Measurements from ENCODE around the gene RHBDL2. TPM values are rescaled to one million over a fixed set of nuclear protein-coding genes. Genes with fewer than 3 reads are reported as not detected.
A peak's percentile ranks its signal among the peaks of the same experiment; 100 is the strongest.

The RHBDL2 gene
- total RNA-seq, 1 donor from 2014 or later, result not detected

DNA sequence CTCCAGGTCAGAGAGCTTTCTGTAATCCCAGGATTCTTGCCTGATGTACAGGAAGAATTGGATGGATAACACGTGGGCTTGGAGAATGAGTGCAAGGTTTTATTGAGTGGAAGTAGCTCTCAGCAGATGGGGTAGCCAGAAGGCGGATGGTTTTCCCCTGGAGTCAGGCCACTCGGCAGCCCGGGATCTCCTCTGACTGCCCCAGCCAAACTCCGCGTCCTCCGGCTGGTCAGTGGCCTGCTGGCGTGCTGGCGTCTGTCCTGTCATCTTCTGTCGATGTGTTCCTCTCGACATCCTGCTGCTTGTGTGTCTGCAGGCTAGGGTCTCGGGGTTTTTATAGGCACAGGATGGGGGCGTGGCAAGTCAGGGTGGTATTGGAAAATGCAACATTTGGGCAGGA is 32.8 kb downstream of the RHBDL2 start:
- no peaks in the 10 kb centered on the region for H3K27me3 Mint-ChIP-seq (ENCODE audit: unreplicated experiment)
- H3K27ac Mint-ChIP-seq (ENCODE audit: unreplicated experiment), result no peak overlapping the region
- TF ChIP-seq, protein P1, sequence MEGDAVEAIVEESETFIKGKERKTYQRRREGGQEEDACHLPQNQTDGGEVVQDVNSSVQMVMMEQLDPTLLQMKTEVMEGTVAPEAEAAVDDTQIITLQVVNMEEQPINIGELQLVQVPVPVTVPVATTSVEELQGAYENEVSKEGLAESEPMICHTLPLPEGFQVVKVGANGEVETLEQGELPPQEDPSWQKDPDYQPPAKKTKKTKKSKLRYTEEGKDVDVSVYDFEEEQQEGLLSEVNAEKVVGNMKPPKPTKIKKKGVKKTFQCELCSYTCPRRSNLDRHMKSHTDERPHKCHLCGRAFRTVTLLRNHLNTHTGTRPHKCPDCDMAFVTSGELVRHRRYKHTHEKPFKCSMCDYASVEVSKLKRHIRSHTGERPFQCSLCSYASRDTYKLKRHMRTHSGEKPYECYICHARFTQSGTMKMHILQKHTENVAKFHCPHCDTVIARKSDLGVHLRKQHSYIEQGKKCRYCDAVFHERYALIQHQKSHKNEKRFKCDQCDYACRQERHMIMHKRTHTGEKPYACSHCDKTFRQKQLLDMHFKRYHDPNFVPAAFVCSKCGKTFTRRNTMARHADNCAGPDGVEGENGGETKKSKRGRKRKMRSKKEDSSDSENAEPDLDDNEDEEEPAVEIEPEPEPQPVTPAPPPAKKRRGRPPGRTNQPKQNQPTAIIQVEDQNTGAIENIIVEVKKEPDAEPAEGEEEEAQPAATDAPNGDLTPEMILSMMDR (IDR thresholded peaks at IDR 0.05), result no peak
- DNase-seq (ENCODE audit: extremely low spot score, unreplicated experiment), result no peak
- H3K4me1 Mint-ChIP-seq (ENCODE audit: unreplicated experiment), result no peaks in the 10 kb centered on the region
- no peak overlapping the region for H3K4me3 Mint-ChIP-seq (ENCODE audit: unreplicated experiment)
- H3K9me3 Mint-ChIP-seq (ENCODE audit: unreplicated experiment), result no peaks in the 10 kb centered on the region
- H3K36me3 Mint-ChIP-seq (ENCODE audit: unreplicated experiment), result peaks cover 3% of the 10 kb centered on the region

DNA sequence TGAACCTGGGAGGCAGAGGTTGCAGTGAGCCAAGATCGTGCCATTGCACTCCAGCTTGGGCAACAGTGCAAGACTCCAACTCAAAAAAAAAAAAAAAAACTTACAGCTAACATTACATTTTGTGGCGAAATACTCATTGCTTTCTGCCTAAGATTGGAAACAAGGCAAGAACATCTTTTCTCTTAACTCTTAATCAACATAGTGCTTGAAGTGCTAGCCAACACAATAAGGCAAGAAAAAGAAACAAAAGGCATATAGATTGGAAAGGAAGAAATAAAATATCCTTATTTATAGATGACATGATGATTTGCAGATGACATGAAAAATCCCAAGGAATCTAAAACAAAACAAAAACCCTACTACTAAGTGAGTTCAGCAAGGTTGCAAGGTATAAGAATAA is 35.6 kb downstream of the RHBDL2 start:
- H3K27ac Mint-ChIP-seq (ENCODE audit: unreplicated experiment), result no peak overlapping the region
- H3K9me3 Mint-ChIP-seq (ENCODE audit: unreplicated experiment), result no peaks in the 10 kb centered on the region
- peaks cover 5% of the 10 kb centered on the region for H3K36me3 Mint-ChIP-seq (ENCODE audit: unreplicated experiment)
- DNase-seq (ENCODE audit: extremely low spot score, unreplicated experiment), result no peak
- H3K4me3 Mint-ChIP-seq (ENCODE audit: unreplicated experiment), result no peak overlapping the region
- TF ChIP-seq, protein P1 (IDR thresholded peaks at IDR 0.05), result no peak
- H3K4me1 Mint-ChIP-seq (ENCODE audit: unreplicated experiment), result no peaks in the 10 kb centered on the region
- H3K27me3 Mint-ChIP-seq (ENCODE audit: unreplicated experiment), result no peaks in the 10 kb centered on the region

DNA sequence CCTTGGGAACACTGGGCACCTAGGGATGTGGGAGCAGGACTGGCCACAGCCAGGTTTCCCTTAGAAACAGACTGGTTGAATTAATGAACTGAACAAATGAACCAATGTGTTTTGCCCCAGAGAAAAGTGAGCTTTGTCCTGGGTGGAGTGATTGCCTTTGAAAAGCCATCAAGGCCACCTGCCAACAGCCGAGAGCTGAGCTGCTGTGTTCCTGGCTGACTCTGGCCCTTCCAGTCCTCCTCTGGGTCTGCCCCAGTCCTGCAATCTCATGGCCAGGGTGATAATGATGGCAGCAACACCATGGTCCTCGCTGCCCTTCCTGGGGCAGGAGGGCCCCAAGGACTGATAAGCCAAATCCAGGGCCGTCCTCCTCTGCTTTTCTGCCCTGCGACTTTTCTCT is 42.1 kb downstream of the RHBDL2 start:
- H3K9me3 Mint-ChIP-seq (ENCODE audit: unreplicated experiment), result no peaks in the 10 kb centered on the region
- no peaks in the 10 kb centered on the region for H3K4me1 Mint-ChIP-seq (ENCODE audit: unreplicated experiment)
- peak; percentile 59 for DNase-seq (ENCODE audit: extremely low spot score, unreplicated experiment)
- TF ChIP-seq, protein P1 (IDR thresholded peaks at IDR 0.05), result no peak
- H3K27me3 Mint-ChIP-seq (ENCODE audit: unreplicated experiment), result no peaks in the 10 kb centered on the region
- H3K36me3 Mint-ChIP-seq (ENCODE audit: unreplicated experiment), result peaks cover 2% of the 10 kb centered on the region
- no peak overlapping the region for H3K27ac Mint-ChIP-seq (ENCODE audit: unreplicated experiment)
- no peak overlapping the region for H3K4me3 Mint-ChIP-seq (ENCODE audit: unreplicated experiment)

DNA sequence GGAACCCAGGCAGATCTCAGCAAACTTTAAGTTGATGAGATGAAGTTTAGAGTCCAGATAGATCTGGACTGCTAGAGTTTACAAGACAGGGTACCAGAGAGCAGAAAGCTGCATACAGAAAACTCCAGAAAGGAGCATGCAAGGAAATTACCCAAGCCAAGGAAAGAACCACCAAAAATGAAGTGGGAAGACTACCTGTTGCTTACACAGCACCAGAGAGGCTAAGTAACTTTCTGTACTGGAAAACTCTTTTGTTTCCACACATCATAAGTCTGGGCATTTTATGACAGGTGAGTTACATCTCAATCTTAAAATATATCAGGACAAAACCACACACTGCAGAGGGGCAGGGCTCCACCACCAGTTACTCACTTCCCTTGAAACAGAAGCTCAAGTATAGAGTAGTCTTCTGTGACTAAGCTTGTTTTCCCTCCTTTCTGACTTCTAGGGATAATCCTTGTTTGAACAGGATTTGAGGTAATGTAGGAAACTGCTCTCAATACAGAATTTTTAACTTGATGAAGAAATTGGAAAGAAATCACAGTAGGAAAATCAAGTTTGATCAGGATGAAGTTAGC is 42.9 kb downstream of the RHBDL2 start:
- TF ChIP-seq, protein P1 (IDR thresholded peaks at IDR 0.05), result no peak
- H3K36me3 Mint-ChIP-seq (ENCODE audit: unreplicated experiment), result peaks cover 2% of the 10 kb centered on the region
- no peak overlapping the region for H3K27ac Mint-ChIP-seq (ENCODE audit: unreplicated experiment)
- H3K27me3 Mint-ChIP-seq (ENCODE audit: unreplicated experiment), result no peaks in the 10 kb centered on the region
- no peak overlapping the region for H3K4me3 Mint-ChIP-seq (ENCODE audit: unreplicated experiment)
- DNase-seq (ENCODE audit: extremely low spot score, unreplicated experiment), result no peak
- H3K9me3 Mint-ChIP-seq (ENCODE audit: unreplicated experiment), result no peaks in the 10 kb centered on the region
- H3K4me1 Mint-ChIP-seq (ENCODE audit: unreplicated experiment), result no peaks in the 10 kb centered on the region

DNA sequence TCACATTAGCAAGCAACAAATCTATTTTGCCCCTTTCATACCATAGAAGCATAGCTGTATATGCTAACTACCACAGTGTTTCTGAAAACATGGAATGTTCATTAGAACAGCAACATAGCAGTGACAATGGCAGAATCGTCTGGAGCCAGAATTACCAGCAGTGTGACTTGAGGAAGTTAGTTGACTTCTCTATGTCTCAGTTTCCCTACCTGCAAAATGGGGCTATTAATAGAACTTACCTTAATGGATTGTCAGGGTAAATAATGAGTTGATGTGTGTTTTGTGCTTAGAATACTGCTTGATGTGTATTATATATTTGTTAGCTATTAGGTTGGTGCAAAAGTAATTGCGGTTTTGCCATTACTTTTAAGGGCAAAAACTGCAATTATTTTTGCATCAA is 45.5 kb downstream of the RHBDL2 start:
- peaks cover 7% of the 10 kb centered on the region for H3K36me3 Mint-ChIP-seq (ENCODE audit: unreplicated experiment)
- no peak for DNase-seq (ENCODE audit: extremely low spot score, unreplicated experiment)
- no peak overlapping the region for H3K27ac Mint-ChIP-seq (ENCODE audit: unreplicated experiment)
- H3K27me3 Mint-ChIP-seq (ENCODE audit: unreplicated experiment), result no peaks in the 10 kb centered on the region
- H3K4me3 Mint-ChIP-seq (ENCODE audit: unreplicated experiment), result no peak overlapping the region
- no peaks in the 10 kb centered on the region for H3K9me3 Mint-ChIP-seq (ENCODE audit: unreplicated experiment)
- no peaks in the 10 kb centered on the region for H3K4me1 Mint-ChIP-seq (ENCODE audit: unreplicated experiment)
- TF ChIP-seq, protein P1 (IDR thresholded peaks at IDR 0.05), result no peak
